ENCODE data around the gene IFNL1. TPM values are rescaled to one million over a fixed set of nuclear protein-coding genes. Genes with fewer than 3 reads are reported as not detected.

Gene IFNL1
- total RNA-seq, 1 donor from 2014 or later: not detected

DNA sequence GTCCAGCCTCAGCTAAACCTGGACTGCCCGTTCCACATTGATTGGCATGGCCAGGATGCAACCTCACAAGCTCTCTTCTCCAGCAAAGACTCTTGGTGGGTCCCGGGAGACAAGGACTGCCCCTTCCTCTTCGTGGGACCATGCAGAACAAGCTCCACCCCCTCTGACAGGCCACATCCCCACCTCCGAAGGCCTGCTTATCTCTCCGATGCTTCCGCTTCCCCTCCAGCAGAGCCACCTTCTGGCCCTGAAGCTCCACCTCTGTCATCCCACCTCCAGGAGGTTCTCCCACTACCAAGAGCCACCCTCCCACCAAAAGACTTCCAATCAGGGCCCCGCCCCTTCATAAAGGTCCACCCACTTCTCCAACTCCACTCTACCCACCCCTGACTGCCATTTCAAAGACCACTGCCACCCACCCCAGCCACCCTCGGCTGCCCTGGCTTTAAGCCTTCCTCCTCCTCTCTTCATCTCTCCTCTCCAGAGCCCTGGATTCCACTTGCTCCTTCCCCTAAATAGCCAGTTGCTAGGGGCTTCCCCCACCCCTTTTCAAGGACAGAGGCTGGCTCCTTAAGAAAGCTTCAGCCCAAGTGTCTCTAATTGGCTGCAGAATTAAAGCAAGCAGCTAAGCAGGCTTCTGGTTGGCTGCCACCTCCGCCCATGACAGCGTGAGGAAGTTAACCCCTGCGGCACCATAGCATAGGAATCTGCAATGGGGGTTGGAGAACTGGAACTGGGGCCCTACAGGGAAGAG is 14.5 kb downstream of the IFNL1 start:
- Histone ChIP-seq H3K27me3 (ENCODE audit: control insufficient read depth, insufficient read depth, low read length) (peaks cover 28% of the 10 kb centered on the region), H3K36me3 (ENCODE audit: control insufficient read depth, insufficient read depth, low read length) (no peaks in the 10 kb centered on the region), H3K4me3 (ENCODE audit: low read depth, low read length) (no peak overlapping the region)
- no peak for TF ChIP-seq CTCF (IDR thresholded peaks at IDR 0.05; ENCODE audit: insufficient read depth, low read length, poor library complexity, severe bottlenecking)
- no peak for DNase-seq (ENCODE audit: low read depth)

- DNase-seq (ENCODE audit: low read depth): no peak
- Histone ChIP-seq H3K4me3 (ENCODE audit: low read depth, low read length) (no peak overlapping the region), H3K27me3 (ENCODE audit: control insufficient read depth, insufficient read depth, low read length) (no peaks in the 10 kb centered on the region), H3K36me3 (ENCODE audit: control insufficient read depth, insufficient read depth, low read length) (no peaks in the 10 kb centered on the region)
- no peak for TF ChIP-seq CTCF (IDR thresholded peaks at IDR 0.05; ENCODE audit: insufficient read depth, low read length, poor library complexity, severe bottlenecking)
Measured at GRCh38 chr19:39314016-39314728, 18.0 kb downstream of the IFNL1 start.

DNA sequence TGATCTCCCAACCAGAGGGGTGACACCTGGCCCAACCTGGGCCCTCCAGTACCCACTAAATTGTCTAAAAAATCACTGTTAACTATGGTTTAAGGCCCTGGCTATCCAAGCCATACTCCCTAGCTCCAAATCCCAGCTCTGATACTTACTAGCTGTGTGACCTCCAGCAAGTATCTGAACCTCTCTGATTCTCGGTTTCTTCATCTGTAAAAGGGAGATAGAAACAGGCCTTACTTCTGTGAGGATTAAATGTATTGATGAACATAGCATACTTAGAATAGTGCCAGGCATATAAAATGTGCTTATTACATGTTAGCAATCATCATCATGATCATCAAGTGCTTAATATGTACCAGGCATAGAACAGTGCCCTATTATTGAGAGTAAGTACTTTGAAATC is 19.7 kb downstream of the IFNL1 start:
- TF ChIP-seq CTCF (IDR thresholded peaks at IDR 0.05; ENCODE audit: insufficient read depth, low read length, poor library complexity, severe bottlenecking): no peak
- DNase-seq (ENCODE audit: low read depth): no peak
- no peak overlapping the region for H3K4me3 ChIP-seq (ENCODE audit: low read depth, low read length)

DNA sequence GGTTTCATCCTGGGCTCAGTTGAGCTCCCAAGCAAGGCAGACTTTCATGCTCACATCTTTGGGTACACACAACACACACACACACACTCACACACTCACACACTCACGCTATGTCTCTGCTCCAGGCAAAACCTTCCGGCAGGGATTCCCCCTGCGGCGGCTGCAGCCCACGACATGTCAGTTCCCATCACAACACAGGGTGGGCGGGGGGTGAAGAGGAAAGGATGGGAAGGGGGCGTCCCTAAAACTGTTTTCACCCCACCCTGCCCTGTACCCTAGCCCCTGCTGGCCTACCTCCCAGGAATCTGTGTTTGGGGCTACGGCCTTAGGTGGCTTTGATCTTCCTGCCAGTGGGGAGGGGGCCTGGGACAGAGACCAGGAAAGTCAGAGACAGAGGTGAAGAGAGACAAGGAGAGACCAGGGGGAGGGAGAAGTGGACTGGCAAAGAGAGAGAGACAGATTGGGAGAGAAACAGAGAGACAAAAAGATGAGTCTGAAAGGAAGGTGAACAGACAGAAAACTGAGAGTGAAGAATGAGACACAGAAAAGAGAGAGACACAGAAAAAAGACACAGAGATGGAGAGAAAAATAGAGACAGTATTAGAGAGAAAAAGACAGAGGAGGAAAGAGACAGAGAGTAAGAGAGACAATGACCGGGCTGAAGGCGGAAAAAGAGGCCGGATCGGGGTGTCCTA is 20.6 kb downstream of the IFNL1 start:
- TF ChIP-seq CTCF (IDR thresholded peaks at IDR 0.05; ENCODE audit: insufficient read depth, low read length, poor library complexity, severe bottlenecking): no peak
- Histone ChIP-seq H3K36me3 (ENCODE audit: control insufficient read depth, insufficient read depth, low read length) (no peaks in the 10 kb centered on the region), H3K27me3 (ENCODE audit: control insufficient read depth, insufficient read depth, low read length) (peaks cover 7% of the 10 kb centered on the region), H3K4me3 (ENCODE audit: low read depth, low read length) (no peak overlapping the region)
- DNase-seq (ENCODE audit: low read depth): no peak

More for the DNA sequence above, 19.7 kb downstream of the IFNL1 start:
- Histone ChIP-seq H3K27me3 (ENCODE audit: control insufficient read depth, insufficient read depth, low read length) (peaks cover 5% of the 10 kb centered on the region), H3K36me3 (ENCODE audit: control insufficient read depth, insufficient read depth, low read length) (no peaks in the 10 kb centered on the region)

GRCh38 chr19:39317476-39317875 is 21.3 kb downstream of the IFNL1 start:
- Histone ChIP-seq H3K27me3 (ENCODE audit: control insufficient read depth, insufficient read depth, low read length) (peaks cover 7% of the 10 kb centered on the region), H3K36me3 (ENCODE audit: control insufficient read depth, insufficient read depth, low read length) (no peaks in the 10 kb centered on the region), H3K4me3 (ENCODE audit: low read depth, low read length) (no peak overlapping the region)
- DNase-seq (ENCODE audit: low read depth): no peak
- TF ChIP-seq CTCF (IDR thresholded peaks at IDR 0.05; ENCODE audit: insufficient read depth, low read length, poor library complexity, severe bottlenecking): no peak
